Esophagus muscularis mucosa (tissue), 4 donors: ENCODE results near the gene MAN2A1. TPM values are rescaled to one million over a fixed set of nuclear protein-coding genes. Genes with fewer than 3 reads are reported as not detected.

Experiments
- DNase-seq: peaks from one replicate; pipeline ENCODE4 v3.0.0-alpha.2; 2017; ENCODE audit errors: extremely low spot score
- H3K27ac ChIP-seq, 4 donors: fragments of 200-600 bp; sonication (generic); replicated peaks in 1 of 4; 1 replicate in 3 of 4; 2 replicates in 1 of 4; pipeline ENCODE4 v1.5.1; 2016 to 2019; ENCODE audit warnings: mild to moderate bottlenecking in 1 of 4
- H3K27me3 ChIP-seq, 4 donors: fragments of 200-600 bp; sonication (generic); one replicate each; pipeline versions ENCODE4 v1.5.1 to v1.6.0; 2016 to 2019
- H3K36me3 ChIP-seq, 4 donors: fragments of 200-600 bp; sonication (generic); one replicate each; pipeline ENCODE4 v1.5.1; 2016 to 2019
- H3K4me1 ChIP-seq, 4 donors: fragments of 200-600 bp; sonication (generic); one replicate each; pipeline ENCODE4 v1.5.1; 2016 to 2019
- H3K4me3 ChIP-seq, 4 donors: fragments of 200-600 bp; sonication (generic); 1 replicate in 2 of 4; 2 replicates in 2 of 4; pipeline ENCODE4 v1.5.1; 2016 to 2019; ENCODE audit warnings: mild to moderate bottlenecking in 4 of 4, moderate library complexity in 1 of 4
- H3K9me3 ChIP-seq, 4 donors: fragments of 200-600 bp; sonication (generic); 1 replicate in 3 of 4; 2 replicates in 1 of 4; pipeline ENCODE4 v1.5.1; 2016 to 2019
- EP300 ChIP-seq: sonication (generic); formaldehyde crosslinking; IDR thresholded peaks from one replicate; pipeline ENCODE4 v1.6.1; 2017; ENCODE audit warnings: antibody characterized with exemption
- POLR2A ChIP-seq: fragments of 450-650 bp; IDR thresholded peaks from one replicate; pipeline ENCODE4 v1.6.1; 2017; ENCODE audit warnings: antibody characterized with exemption, moderate library complexity, mild to moderate bottlenecking, low read depth
- POLR2AphosphoS5 ChIP-seq, 2 donors: sonication (generic); formaldehyde crosslinking; IDR thresholded peaks; one replicate each; pipeline ENCODE4 v1.6.1; 2017; ENCODE audit warnings: antibody characterized with exemption in 2 of 2
- WGBS: methylation state at CpG from one replicate; pipeline ENCODE4 v1.1.5; 2018; 5-methylcytosine and 5-hydroxymethylcytosine counted together
- intact Hi-C: fragments of 100-400 bp; cut with DNase I; formaldehyde crosslinking; loops from one replicate; pipeline ENCODE4 v1.15.1; 2023
- total RNA-seq, 4 donors: library from RNA; depleted of rRNA; stranded (reverse); fragments of >200 nt; gene quantifications; one replicate each; pipeline versions ENCODE4 v1.1.0 to v1.2.1, GENCODE V29; 2016
- TF ChIP-seq, protein P1 (sequence below), 3 experiments: fragments of 200-600 bp in 2 of 3; fragments of 450-650 bp in 1 of 3; sonication (generic) in 2 of 3; IDR thresholded peaks; one replicate each; pipeline ENCODE4 v1.5.1; 2017 to 2019; ENCODE audit warnings: antibody characterized with exemption in 3 of 3, mild to moderate bottlenecking in 2 of 3, moderate library complexity in 1 of 3

MAN2A1 gene
- total RNA-seq, 4 donors from 2014 or later = 22.3 to 29.5 (median 27.4) TPM

GRCh38 chr5:109833946-109834345 is 144.2 kb downstream of the MAN2A1 start:
- Histone ChIP-seq H3K27ac (no peak overlapping the region), H3K36me3 (peaks cover 0 to 15% (median 1%) of the 10 kb centered on the region in 4 donors), H3K4me3 (no peak overlapping the region), H3K9me3 (no peaks in the 10 kb centered on the region), H3K27me3 (no peaks in the 10 kb centered on the region), H3K4me1 (no peaks in the 10 kb centered on the region)
- 91% methylated on average over 3 of the region's 3 CpGs for WGBS
- TF ChIP-seq POLR2A = no peak
- intact Hi-C loops = no loop called here
- DNase-seq = no peak

- WGBS = 91% methylated on average over 8 of the region's 8 CpGs
- Histone ChIP-seq H3K27me3 (no peaks in the 10 kb centered on the region), H3K4me1 (no peaks in the 10 kb centered on the region), H3K27ac (no peak overlapping the region), H3K36me3 (peaks cover 0 to 21% (median 4%) of the 10 kb centered on the region in 4 donors), H3K9me3 (no peaks in the 10 kb centered on the region), H3K4me3 (no peak overlapping the region)
- DNase-seq = no peak
- TF ChIP-seq POLR2AphosphoS5 (IDR thresholded peaks at IDR 0.05) (no peak), POLR2A (no peak), EP300 (no peak)
- TF ChIP-seq, protein P1, sequence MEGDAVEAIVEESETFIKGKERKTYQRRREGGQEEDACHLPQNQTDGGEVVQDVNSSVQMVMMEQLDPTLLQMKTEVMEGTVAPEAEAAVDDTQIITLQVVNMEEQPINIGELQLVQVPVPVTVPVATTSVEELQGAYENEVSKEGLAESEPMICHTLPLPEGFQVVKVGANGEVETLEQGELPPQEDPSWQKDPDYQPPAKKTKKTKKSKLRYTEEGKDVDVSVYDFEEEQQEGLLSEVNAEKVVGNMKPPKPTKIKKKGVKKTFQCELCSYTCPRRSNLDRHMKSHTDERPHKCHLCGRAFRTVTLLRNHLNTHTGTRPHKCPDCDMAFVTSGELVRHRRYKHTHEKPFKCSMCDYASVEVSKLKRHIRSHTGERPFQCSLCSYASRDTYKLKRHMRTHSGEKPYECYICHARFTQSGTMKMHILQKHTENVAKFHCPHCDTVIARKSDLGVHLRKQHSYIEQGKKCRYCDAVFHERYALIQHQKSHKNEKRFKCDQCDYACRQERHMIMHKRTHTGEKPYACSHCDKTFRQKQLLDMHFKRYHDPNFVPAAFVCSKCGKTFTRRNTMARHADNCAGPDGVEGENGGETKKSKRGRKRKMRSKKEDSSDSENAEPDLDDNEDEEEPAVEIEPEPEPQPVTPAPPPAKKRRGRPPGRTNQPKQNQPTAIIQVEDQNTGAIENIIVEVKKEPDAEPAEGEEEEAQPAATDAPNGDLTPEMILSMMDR (IDR thresholded peaks at IDR 0.05) = no peak
- intact Hi-C loops = no loop called here
Observed at GRCh38 chr5:109836280-109836679, 146.6 kb downstream of the MAN2A1 start.

GRCh38 chr5:109837231-109837861 is 147.6 kb downstream of the MAN2A1 start:
- Histone ChIP-seq H3K36me3 (peaks cover 0 to 23% (median 5%) of the 10 kb centered on the region in 4 donors), H3K4me3 (no peak overlapping the region), H3K27me3 (no peaks in the 10 kb centered on the region), H3K27ac (no peak overlapping the region), H3K4me1 (no peaks in the 10 kb centered on the region), H3K9me3 (no peaks in the 10 kb centered on the region)
- 89% methylated on average over 6 of the region's 6 CpGs for WGBS
- TF ChIP-seq, protein P1 (IDR thresholded peaks at IDR 0.05) = no peak
- TF ChIP-seq EP300 (no peak), POLR2AphosphoS5 (IDR thresholded peaks at IDR 0.05) (no peak), POLR2A (no peak)
- intact Hi-C loops = no loop called here
- no peak for DNase-seq

GRCh38 chr5:109838157-109838556 is 148.4 kb downstream of the MAN2A1 start:
- intact Hi-C loops = no loop called here

GRCh38 chr5:109844148-109844547 is 154.4 kb downstream of the MAN2A1 start:
- intact Hi-C loops = no loop called here
- peaks cover 3 to 60% (median 21%) of the 10 kb centered on the region in 4 donors for H3K36me3 ChIP-seq
- 89% methylated on average over 4 of the region's 4 CpGs for WGBS
- DNase-seq = no peak
- H3K4me3 ChIP-seq = no peak overlapping the region
- H3K27me3 ChIP-seq = no peaks in the 10 kb centered on the region
- H3K4me1 ChIP-seq = no peaks in the 10 kb centered on the region
- TF ChIP-seq POLR2A = no peak
- TF ChIP-seq, protein P1 (IDR thresholded peaks at IDR 0.05) = peak in 1 of 3 experiments; percentile 29
- no peaks in the 10 kb centered on the region for H3K9me3 ChIP-seq
- H3K27ac ChIP-seq = no peak overlapping the region

More at GRCh38 chr5:109838157-109838556, 148.4 kb downstream of the MAN2A1 start:
- no peak for DNase-seq
- H3K9me3 ChIP-seq = no peaks in the 10 kb centered on the region
- H3K4me3 ChIP-seq = no peak overlapping the region
- no peaks in the 10 kb centered on the region for H3K27me3 ChIP-seq
- WGBS = 100% methylated on average over 1 of the region's 1 CpG
- TF ChIP-seq POLR2AphosphoS5 (IDR thresholded peaks at IDR 0.05) (no peak), POLR2A (no peak), EP300 (no peak)
- TF ChIP-seq, protein P1 (IDR thresholded peaks at IDR 0.05) = no peak
- H3K36me3 ChIP-seq = peaks cover 3 to 32% (median 12%) of the 10 kb centered on the region in 4 donors
- no peaks in the 10 kb centered on the region for H3K4me1 ChIP-seq
- H3K27ac ChIP-seq = no peak overlapping the region
